HG03457 (cell line): ENCODE data around the gene EIF3C.
"Not testable (repeated sequence)": the region's sequence is repeated elsewhere in the genome, so short reads cannot be mapped to it uniquely, and the experiment has no call there.

Experiments used
- ATAC-seq: cut with Tn5 transposase; IDR thresholded peaks from one replicate; pipeline ENCODE4 v1.9.1; 2021; ENCODE audit warnings: moderate number of reproducible peaks; ENCODE audit not compliant: unreplicated experiment

Gene EIF3C

GRCh38 chr16:28746618-28747350 lies 35.5 kb downstream of the EIF3C start:
- ATAC-seq, result not testable (repeated sequence)

- ATAC-seq, result peak; percentile 83
Measured at GRCh38 chr16:28749997-28750465, 38.8 kb downstream of the EIF3C start.

- ATAC-seq, result peak; percentile 23
Measured at GRCh38 chr16:28750469-28751067, 39.3 kb downstream of the EIF3C start.

- ATAC-seq, result not testable (repeated sequence)
Measured at GRCh38 chr16:28751487-28751886, 40.2 kb downstream of the EIF3C start, which contains the start of gene NPIPB9. Gene NPIPB9, plus strand, starts transcription at chr16:28751787.

- ATAC-seq, result not testable (repeated sequence)
Measured at GRCh38 chr16:28781697-28782096, 70.4 kb downstream of the EIF3C start.

GRCh38 chr16:28782357-28782756 lies 71.1 kb downstream of the EIF3C start:
- ATAC-seq, result not testable (repeated sequence)
